Measurements from ENCODE around the gene FLNC. TPM values are rescaled to one million over a fixed set of nuclear protein-coding genes. Genes with fewer than 3 reads are reported as not detected.

Gene FLNC
- total RNA-seq, 3 donors from 2014 or later (not counting 1 experiment from before 2014, with no cell fraction given): 0.05 to 0.25 TPM; not detected in 1

DNA sequence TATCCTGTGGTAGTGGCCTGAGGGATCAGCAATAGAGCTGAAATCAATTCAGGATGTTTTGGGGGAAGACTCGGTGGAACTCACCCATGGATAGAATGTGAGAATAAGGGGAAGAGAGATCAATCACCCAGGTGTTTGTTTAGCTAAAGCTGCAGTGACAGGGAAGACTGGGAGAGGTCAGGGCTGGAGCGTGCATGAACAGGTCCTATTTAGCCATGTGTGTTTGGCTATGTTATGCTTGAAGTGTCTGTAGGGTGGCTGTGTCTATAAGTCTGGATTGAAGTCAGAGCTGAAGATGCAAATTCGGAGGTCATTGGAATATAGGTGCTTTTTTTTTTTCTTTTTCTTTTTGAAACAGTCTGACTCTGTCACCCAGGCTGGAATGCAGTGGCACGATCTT, 37.0 kb downstream of the FLNC start:
- Histone ChIP-seq H3K4me3 (ENCODE audit: low read length) (no peak overlapping the region), H3K27me3 (ENCODE audit: control insufficient read depth, insufficient read depth, low read length) (peaks cover 3% of the 10 kb centered on the region), H3K9me3 (ENCODE audit: control insufficient read depth, insufficient read depth, low read length) (no peaks in the 10 kb centered on the region), H3K27ac (ENCODE audit: low read length) (no peak overlapping the region), H3K36me3 (ENCODE audit: control insufficient read depth, insufficient read depth, low read length) (peaks cover 7% of the 10 kb centered on the region), H3K4me1 (ENCODE audit: control insufficient read depth, insufficient read depth, low read length) (peaks cover 27% of the 10 kb centered on the region)
- Mint-ChIP-seq H3K4me1 (peaks cover 13 to 37% of the 10 kb centered on the region in 2 donors), H3K9me3 (no peaks in the 10 kb centered on the region), H3K27ac (no peak overlapping the region), H3K27me3 (ENCODE audit: low read depth in 2 of 2) (peaks cover 0 to 5% of the 10 kb centered on the region in 2 donors), H3K4me3 (no peak overlapping the region), H3K36me3 (no peaks in the 10 kb centered on the region)
- 93% methylated on average over 4 of the region's 4 CpGs for WGBS (ENCODE audit: insufficient coverage)
- ATAC-seq (no peak), DNase-seq (no peak)
- intact Hi-C loops (cut with micrococcal nuclease): no loop called here
- no peak for TF ChIP-seq CTCF (IDR thresholded peaks at IDR 0.05)

DNA sequence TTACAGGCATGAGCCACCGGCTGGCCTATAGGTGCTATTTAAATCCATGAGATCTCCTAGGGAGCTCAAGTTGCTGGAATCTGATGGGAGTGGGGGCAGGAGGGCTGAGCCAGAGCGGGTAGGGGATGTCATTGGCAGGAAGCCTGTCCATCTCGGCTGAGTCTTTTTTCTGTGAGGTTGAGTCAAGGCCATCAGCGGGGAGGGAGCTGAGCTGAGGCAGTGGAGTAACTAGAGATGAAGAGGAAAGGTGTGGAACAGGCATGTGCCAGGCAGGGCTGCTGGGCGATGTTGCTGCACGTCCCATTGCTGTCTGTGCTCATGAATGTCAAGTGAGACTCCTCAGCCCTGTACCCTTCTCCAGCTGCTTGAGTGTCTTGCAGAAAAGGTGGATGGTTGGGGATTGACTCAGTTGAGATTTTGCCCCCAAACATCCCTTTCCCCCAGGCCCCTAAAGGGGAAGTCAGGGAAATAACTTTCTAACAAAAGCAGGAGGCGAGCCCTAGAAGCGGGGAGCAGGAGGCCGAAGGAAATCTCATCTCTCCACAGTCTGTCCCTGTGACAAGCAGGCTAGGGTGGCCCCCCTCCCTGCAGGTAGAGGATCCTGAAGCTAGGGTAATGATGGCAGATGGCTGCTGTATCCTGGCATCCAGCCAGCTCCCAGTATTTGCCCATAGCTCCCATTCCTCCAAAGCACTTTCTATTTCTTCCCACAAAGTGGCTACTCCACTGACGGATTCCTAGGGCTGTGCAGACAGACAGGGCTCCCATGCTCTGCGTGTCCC, 37.8 kb downstream of the FLNC start:
- H3K27ac Mint-ChIP-seq: no peak overlapping the region
- peaks cover 24% of the 10 kb centered on the region for H3K4me1 ChIP-seq (ENCODE audit: control insufficient read depth, insufficient read depth, low read length)
- H3K4me1 Mint-ChIP-seq: peaks cover 5 to 29% of the 10 kb centered on the region in 2 donors
- intact Hi-C loops (cut with micrococcal nuclease): no loop called here
- peaks cover 7% of the 10 kb centered on the region for H3K36me3 ChIP-seq (ENCODE audit: control insufficient read depth, insufficient read depth, low read length)
- peaks cover 0 to 5% of the 10 kb centered on the region in 2 donors for H3K27me3 Mint-ChIP-seq (ENCODE audit: low read depth in 2 of 2)
- peaks cover 3% of the 10 kb centered on the region for H3K27me3 ChIP-seq (ENCODE audit: control insufficient read depth, insufficient read depth, low read length)
- WGBS (ENCODE audit: insufficient coverage): 97% methylated on average over 11 of the region's 11 CpGs
- no peak overlapping the region for H3K27ac ChIP-seq (ENCODE audit: low read length)
- TF ChIP-seq CTCF (IDR thresholded peaks at IDR 0.05): no peak
- ATAC-seq (no peak), DNase-seq (no peak)
- H3K4me3 Mint-ChIP-seq: peak overlapping the region; percentile 64
- no peaks in the 10 kb centered on the region for H3K9me3 Mint-ChIP-seq
- H3K36me3 Mint-ChIP-seq: no peaks in the 10 kb centered on the region
- H3K9me3 ChIP-seq (ENCODE audit: control insufficient read depth, insufficient read depth, low read length): no peaks in the 10 kb centered on the region
- no peak overlapping the region for H3K4me3 ChIP-seq (ENCODE audit: low read length)

DNA sequence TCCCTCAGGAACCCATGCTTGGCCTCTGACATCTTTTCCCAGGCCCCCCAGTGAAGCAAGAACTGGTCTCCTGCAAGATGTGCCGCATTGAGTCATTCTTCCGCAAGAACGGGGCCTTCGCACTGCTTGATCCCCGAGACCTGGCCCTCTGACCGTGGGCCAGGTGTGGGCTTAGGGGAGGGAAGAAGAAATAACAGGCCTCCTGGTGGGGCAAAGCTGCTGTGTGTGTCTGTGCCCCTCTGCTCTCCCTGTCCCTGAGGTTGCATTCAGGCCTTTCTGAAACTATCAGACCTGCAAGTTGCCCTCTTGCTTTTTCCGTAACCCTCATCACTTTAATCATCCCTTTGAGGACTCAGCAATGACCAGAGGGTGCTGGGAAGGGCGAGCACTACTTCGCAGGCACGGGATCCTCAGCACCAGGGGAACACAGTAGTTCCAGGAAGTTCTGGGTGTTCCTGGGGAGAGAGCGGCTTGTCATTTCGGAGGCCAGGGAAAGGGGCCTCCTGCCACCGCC, 38.5 kb downstream of the FLNC start:
- Mint-ChIP-seq H3K27ac (no peak overlapping the region), H3K36me3 (no peaks in the 10 kb centered on the region), H3K27me3 (ENCODE audit: low read depth in 2 of 2) (peaks cover 0 to 5% of the 10 kb centered on the region in 2 donors), H3K4me1 (peaks cover 5 to 22% of the 10 kb centered on the region in 2 donors), H3K4me3 (peak overlapping the region; percentile 52), H3K9me3 (no peaks in the 10 kb centered on the region)
- Histone ChIP-seq H3K27ac (ENCODE audit: low read length) (no peak overlapping the region), H3K27me3 (ENCODE audit: control insufficient read depth, insufficient read depth, low read length) (peaks cover 3% of the 10 kb centered on the region), H3K4me3 (ENCODE audit: low read length) (no peak overlapping the region), H3K9me3 (ENCODE audit: control insufficient read depth, insufficient read depth, low read length) (no peaks in the 10 kb centered on the region), H3K36me3 (ENCODE audit: control insufficient read depth, insufficient read depth, low read length) (peaks cover 7% of the 10 kb centered on the region), H3K4me1 (ENCODE audit: control insufficient read depth, insufficient read depth, low read length) (peaks cover 18% of the 10 kb centered on the region)
- intact Hi-C loops (cut with micrococcal nuclease): no loop called here
- no peak for TF ChIP-seq CTCF (IDR thresholded peaks at IDR 0.05)
- 60% methylated on average over 13 of the region's 13 CpGs for WGBS (ENCODE audit: insufficient coverage)
- DNase-seq: no peak
- no peak for ATAC-seq

All from natural killer cell (primary cell).